ENCODE results near the gene ATP9B.

- TF ChIP-seq CTCF (conservative IDR thresholded peaks at IDR 0.05 in 1 of 2, IDR thresholded peaks at IDR 0.05 in 1 of 2; ENCODE audit: extremely low read depth in 1 of 2, insufficient read depth in 1 of 2, low read depth in 1 of 2, low read length in 2 of 2), result no peak
- no peak for TF ChIP-seq EZH2 (IDR thresholded peaks at IDR 0.05; ENCODE audit: borderline replicate concordance, low read length)
These were observed 285.2 kb downstream of the ATP9B start for GRCh38 chr18:79354350-79354749.
